Measurements from ENCODE around the gene MED31.

DNA sequence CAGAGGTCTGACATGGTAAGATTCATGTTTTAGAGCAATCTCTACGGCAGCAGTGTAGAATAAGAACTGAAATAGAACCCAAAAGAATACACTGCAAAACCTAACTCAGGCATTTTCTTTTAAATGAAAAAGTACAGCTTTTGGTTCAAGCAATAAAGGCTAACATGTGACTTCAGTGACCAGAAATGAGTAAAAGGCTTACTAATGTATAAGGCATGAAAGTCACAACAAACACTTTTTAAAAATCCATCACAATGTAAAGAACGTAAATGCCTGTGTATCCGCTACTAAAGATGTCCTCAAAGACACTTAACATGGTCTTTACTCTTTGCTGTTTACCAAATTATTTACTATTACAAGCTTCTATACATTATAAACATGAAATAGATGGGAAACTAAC is 27.5 kb downstream of the MED31 start:
- no peak for TF ChIP-seq POLR2AphosphoS5 (IDR thresholded peaks at IDR 0.05; ENCODE audit: low read depth, low read length)
- no peak for TF ChIP-seq TAF1 (IDR thresholded peaks at IDR 0.05; ENCODE audit: borderline replicate concordance, insufficient read depth, low read length)
- TF ChIP-seq SIN3A (IDR thresholded peaks at IDR 0.05; ENCODE audit: borderline replicate concordance, insufficient read depth, low read length): no peak
- no peak for TF ChIP-seq REST (IDR thresholded peaks at IDR 0.05; ENCODE audit: insufficient read depth in 1 of 2, low read depth in 2 of 2, low read length in 2 of 2)
- no peak for TF ChIP-seq FOXP2 (optimal IDR thresholded peaks at IDR 0.05; ENCODE audit: borderline replicate concordance, extremely low read depth, extremely low read length, insufficient read depth)
